Gastroesophageal sphincter (tissue), 4 donors: ENCODE results near the gene RBMY1F. TPM values are rescaled to one million over a fixed set of nuclear protein-coding genes. Genes with fewer than 3 reads are reported as not detected.
"Not testable (repeated sequence)": the region's sequence is repeated elsewhere in the genome, so short reads cannot be mapped to it uniquely, and the experiment has no call there.

Experiments used
- ATAC-seq: fragments of 150-250 bp; one replicate; pipeline ENCODE4 v1.9.1; 2016; ENCODE audit warnings: mild to moderate bottlenecking, moderate library complexity
- H3K27ac ChIP-seq, 4 donors: fragments of 200-600 bp; sonication (generic) in 3 of 4; 1 replicate in 3 of 4; 2 replicates in 1 of 4; pipeline ENCODE4 v1.5.1; 2016 to 2019
- H3K27me3 ChIP-seq: fragments of 200-600 bp; sonication (generic); one replicate; pipeline ENCODE4 v1.5.1; 2019
- H3K36me3 ChIP-seq, 2 donors: fragments of 200-600 bp; sonication (generic); one replicate each; pipeline ENCODE4 v1.5.1; 2019; ENCODE audit warnings: control low read depth in 1 of 2
- H3K4me1 ChIP-seq, 3 donors: fragments of 200-600 bp; sonication (generic); 1 replicate in 2 of 3; 2 replicates in 1 of 3; pipeline ENCODE4 v1.5.1; 2016 to 2019; ENCODE audit warnings: control low read depth in 2 of 3
- H3K4me3 ChIP-seq, 2 donors: fragments of 200-600 bp; sonication (generic); one replicate each; pipeline ENCODE4 v1.5.1; 2019; ENCODE audit warnings: mild to moderate bottlenecking in 1 of 2, moderate library complexity in 1 of 2
- H3K9me3 ChIP-seq, 3 donors: fragments of 200-600 bp; sonication (generic); one replicate each; pipeline ENCODE4 v1.5.1; 2017 to 2019; ENCODE audit warnings: control low read depth in 2 of 3
- WGBS, 2 donors: methylation state at CpG; one replicate each; pipeline ENCODE4 v1.1.5; 2018; ENCODE audit warnings: low coverage in 1 of 2; 5-methylcytosine and 5-hydroxymethylcytosine counted together
- total RNA-seq, 4 donors: library from RNA; depleted of rRNA; stranded (reverse); fragments of >200 nt; gene quantifications; one replicate each; pipeline ENCODE4 v1.1.0, GENCODE V29; 2016

RBMY1F gene
- not detected for total RNA-seq

DNA sequence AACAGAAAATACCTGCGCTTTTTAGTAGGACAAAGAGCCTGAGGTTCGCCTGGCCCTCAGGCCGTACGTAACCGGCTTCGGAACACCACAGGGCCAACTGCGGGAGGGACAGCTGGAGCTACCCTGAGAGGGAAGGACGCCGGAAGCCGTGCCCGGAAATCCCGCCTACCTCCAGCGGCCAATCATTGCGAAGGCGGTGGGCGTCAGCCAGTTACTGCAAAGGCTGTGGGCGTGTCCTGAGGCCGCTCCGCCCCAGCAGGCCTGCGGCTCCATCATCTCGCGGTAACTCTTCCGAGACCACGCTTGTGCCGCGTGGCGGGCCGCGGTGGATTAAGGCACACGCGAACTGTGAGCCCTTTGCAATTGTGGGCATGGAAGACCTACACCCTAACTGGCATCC is at the start of gene RBMY1F:
Gene RBMY1F, minus strand, starts transcription at position 101 of the 400 bp plus-strand sequence. CDS start 1,954 bp downstream, outside the sequence.
- H3K27ac ChIP-seq, H3K27me3 ChIP-seq, ATAC-seq, H3K9me3 ChIP-seq, H3K36me3 ChIP-seq, H3K4me3 ChIP-seq, H3K4me1 ChIP-seq: not testable (repeated sequence)
- no CpG with 5 or more reads among the region's 31 CpGs for WGBS, 2 donors

DNA sequence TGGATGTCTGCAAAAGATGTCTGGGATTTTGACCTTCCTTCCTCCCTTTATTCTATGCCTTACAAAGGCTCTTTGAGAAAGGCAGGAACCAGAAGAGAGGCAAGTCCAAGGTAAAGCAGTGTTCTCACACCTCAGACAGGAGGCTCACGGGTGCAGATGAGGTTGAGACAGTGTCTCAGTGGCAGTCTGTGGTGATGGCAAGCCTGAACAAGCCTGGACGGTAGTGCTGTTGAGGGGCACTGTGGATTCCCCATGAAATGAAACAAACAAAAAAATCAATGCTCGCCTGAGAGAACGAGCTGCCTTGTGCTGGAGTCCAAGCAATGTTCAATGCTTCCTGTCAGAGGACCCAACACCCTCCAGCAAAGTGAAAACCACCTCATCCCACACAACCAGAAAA is 31.6 kb downstream of the RBMY1F start:
- H3K4me3 ChIP-seq, H3K27me3 ChIP-seq, H3K36me3 ChIP-seq, ATAC-seq, H3K27ac ChIP-seq, H3K9me3 ChIP-seq, H3K4me1 ChIP-seq: not testable (repeated sequence)
- WGBS, 2 donors, result no CpG with 5 or more reads among the region's 4 CpGs

DNA sequence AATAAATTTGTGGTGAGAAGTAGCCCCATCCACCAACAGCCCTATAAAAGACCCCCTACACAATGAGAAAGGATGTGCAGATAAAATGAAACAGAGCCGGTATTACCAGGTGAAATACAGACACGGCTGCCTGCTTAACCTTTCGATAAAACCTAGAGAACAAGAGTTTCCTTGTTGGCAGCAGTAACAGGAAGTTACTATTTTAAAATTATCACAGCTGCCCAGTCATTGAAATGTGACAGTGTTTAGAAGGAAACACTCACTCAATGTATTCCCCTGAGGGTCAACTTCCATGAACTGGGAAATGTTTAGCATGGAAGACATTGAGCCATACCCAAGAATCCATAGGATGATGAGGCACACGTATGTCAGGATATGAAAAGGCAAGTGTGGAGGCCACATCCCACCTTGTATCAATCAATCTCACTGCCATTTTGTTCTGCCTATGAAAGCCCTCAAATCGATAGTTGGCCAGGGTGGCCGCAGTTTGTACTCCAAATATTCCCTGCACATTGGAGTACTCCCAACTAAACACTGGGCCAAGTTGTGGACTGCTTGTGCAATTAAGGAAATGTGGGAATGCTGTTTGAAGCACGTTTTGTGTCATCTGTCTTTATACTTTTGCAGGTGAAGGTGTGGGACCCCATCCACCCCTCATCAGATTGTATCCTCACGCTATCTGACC is 41.6 kb downstream of the RBMY1F start:
- not testable (repeated sequence) for ATAC-seq
- WGBS, 2 donors, result no CpG with 5 or more reads among the region's 8 CpGs

DNA sequence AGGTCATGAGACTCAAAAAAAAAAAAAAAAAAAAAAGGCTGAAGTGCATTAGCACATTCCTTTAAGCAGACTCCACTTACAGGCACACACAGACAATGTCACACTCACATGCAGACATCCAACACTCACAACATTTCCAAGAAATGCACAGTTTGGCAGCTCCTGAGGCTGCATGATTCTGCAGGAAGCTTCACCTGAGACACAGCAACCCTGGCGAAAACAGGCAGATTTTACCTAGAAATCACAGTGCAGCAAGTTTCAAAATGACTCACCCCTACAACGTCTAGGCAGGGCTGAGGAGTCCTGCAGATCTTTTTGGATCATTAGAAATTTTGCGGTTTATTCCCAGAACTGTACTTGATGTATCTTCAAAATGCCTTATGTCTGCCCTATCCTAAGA is 48.0 kb downstream of the RBMY1F start:
- H3K27ac ChIP-seq, H3K4me1 ChIP-seq, H3K27me3 ChIP-seq, ATAC-seq, H3K36me3 ChIP-seq, H3K4me3 ChIP-seq, H3K9me3 ChIP-seq: not testable (repeated sequence)
- WGBS, 2 donors, result no CpG with 5 or more reads among the region's 3 CpGs

More for the DNA sequence above, 41.6 kb downstream of the RBMY1F start:
- not testable (repeated sequence) for H3K4me3 ChIP-seq, H3K4me1 ChIP-seq, H3K9me3 ChIP-seq, H3K27me3 ChIP-seq, H3K36me3 ChIP-seq, H3K27ac ChIP-seq

DNA sequence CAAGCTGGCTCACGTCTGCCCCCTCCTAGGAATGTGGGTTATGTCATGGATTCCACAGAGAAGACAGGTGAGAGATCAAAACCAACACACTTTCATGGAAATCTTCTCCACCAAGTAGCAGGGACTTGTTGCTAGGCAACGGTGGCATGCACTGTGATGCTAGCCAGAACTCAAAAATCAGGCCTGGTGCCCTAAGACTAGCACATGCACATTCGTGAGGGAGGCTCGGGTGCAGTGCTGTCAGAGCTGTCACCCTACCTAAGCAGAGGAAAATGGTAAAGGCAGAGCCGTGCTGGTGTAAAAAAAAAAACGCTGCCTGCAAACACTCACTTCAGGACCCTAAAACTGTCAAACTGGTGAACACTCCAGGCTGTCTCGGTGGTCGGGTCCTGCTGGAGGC is 52.2 kb downstream of the RBMY1F start:
- not testable (repeated sequence) for H3K4me1 ChIP-seq, H3K36me3 ChIP-seq, H3K27me3 ChIP-seq, H3K27ac ChIP-seq, ATAC-seq, H3K4me3 ChIP-seq, H3K9me3 ChIP-seq
- WGBS, 2 donors, result no CpG with 5 or more reads among the region's 8 CpGs

Other genes with a start within 250 kb of the RBMY1F start
- gene RBMY1J, start 220.5 kb upstream of the RBMY1F start, total RNA-seq, result not detected